Mesenteric fat pad (tissue), 1 donor: ENCODE measurements around the gene TNFRSF8. TPM values are rescaled to one million over a fixed set of nuclear protein-coding genes. Genes with fewer than 3 reads are reported as not detected.

ENCODE experiments used
- DNase-seq: peaks from one replicate; pipeline ENCODE4 v3.0.0-alpha.2; 2020; ENCODE audit warnings: low spot score
- total RNA-seq: library from RNA; stranded (reverse); fragmentation: NEBNext Ultra II Directional; extraction: Animal tissue kit (Norgen Biotek cat#: 25700); gene quantifications from one replicate; pipeline ENCODE4 v1.2.1, GENCODE V29; 2021
- donor health status: DM: yes; HTN: yes; CAD: no.

TNFRSF8 gene
- total RNA-seq, 1 donor from 2014 or later = 2.1 TPM

DNA sequence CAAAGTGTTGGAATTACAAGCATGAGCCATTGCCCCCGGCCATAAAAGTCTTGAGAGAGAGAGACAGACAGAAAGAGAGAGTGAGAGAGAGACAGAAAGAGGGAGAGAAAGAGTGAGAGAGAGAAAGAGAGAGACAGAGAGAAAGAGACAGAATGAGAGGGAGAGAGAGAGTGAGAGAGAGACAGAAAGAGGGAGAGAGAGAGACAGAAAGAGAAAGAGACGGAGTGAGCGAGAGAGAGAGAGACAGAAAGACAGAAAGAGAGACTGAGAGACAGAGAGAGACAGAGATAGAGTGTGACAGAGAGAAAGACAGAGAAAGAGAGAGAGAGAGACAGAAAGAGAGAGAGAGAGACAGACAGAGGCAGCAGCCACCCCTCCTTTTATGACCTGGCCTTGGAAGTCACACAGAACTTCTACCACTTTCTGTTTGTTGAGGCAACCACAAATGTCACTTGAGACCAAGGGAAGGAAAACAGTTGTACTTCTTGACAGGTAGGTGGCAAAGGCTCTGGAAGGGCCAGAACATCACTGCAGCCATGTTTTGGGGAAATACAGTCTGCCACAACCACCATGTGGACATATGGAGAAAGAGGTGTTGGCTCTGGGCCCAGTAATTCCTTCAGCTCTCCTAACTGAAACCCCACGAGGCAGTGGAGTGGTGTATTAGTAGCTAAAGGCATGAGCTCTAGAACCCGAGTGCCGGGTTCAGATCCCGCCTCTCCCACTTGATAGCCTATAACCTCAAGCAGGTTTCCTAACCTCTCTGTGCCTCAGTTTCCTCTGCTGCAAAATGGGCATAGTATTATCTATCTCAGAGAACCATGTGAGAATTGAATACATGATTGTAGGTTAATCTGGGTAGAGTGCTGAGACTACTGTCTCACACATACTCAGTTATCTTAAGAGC is 50.6 kb downstream of the TNFRSF8 start:
- no peak for DNase-seq

DNA sequence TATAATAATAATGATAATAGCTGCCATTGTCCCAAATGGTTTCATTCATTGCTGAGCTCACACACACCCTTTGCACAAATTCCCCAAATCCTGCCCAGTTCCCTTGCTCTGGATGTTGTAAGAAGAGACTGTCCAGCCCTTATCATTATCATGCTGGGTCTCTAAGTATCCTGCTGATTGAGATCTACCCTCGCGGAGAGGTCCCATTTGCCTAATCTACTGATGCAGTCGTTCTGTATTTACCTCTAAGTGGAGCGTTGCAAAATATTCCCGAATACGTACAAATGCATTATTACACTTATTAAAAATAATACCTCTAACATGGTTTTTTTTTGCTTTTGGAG is 51.2 kb downstream of the TNFRSF8 start:
- DNase-seq = no peak

DNA sequence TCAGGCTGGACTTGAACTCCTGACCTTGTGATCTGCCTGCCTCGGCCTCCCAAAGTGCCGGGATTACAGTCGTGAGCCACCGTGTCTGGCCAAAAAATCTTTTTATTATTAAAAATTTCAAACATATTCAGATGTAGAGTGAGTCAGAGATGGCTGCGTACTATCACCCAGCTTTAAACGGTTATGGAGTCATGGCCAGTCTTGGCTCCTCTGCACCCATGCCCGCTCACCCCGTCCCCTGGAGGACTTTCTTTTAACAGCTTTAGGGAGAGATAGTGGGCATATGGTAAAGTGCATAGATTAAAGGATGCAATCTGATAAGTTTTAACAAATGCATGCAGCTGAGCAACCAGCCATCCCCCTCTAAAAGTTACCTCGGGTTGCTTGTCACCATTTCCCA is 51.8 kb downstream of the TNFRSF8 start:
- DNase-seq = no peak

DNA sequence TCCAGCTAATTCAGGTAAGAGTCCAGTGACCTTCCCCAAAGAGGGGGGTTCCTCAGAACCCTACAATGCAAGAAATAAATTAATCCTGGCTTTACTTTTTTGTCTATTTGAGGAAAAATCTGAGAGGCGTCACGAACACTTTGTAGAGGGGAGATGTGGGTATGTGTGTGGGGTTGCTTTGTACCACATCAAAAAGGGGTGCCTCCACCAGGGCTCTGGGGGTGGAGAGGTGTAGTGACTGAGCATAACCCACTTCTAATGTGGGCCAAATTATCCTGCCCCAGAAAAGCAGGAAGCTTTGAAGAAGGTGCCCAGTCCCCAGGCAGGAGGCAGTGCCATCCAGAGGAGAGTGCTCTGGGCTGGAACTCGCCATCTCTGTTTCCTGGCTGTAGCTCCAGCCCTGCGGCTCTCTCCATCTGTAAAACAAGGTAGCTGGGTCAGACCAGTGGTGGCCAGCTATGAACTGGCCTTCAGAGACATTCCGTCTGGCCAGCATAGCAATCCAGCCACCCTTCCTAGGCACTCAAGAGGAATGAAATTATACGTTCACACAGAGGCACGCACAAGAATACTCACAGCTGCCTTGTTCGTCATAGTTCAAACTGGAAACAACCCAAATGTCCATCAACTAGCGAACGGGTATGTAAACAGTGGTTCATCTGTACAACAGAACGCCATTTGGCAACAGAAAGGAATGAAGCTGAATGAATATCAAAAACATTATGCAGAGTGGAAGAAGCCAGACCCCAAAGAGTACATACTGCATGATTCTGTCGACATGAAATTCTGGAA is 58.3 kb downstream of the TNFRSF8 start:
- no peak for DNase-seq

DNA sequence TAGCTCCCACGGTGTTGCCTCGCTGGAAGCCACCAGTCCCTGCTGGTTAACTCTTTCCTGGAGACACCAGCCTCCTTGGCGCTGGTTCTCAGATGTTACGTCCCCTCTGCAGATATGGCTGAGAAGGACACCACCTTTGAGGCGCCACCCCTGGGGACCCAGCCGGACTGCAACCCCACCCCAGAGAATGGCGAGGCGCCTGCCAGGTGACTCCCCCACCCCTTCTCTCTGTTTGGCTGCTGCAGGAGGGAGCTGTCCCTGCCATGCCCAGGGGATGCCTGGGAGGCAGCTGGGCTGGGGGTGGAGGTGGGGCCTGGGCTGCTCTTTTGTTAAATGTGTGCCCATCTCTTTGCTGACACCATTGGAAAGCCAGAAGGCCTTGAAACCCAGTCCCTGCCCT is 60.1 kb downstream of the TNFRSF8 start:
- no peak for DNase-seq

DNA sequence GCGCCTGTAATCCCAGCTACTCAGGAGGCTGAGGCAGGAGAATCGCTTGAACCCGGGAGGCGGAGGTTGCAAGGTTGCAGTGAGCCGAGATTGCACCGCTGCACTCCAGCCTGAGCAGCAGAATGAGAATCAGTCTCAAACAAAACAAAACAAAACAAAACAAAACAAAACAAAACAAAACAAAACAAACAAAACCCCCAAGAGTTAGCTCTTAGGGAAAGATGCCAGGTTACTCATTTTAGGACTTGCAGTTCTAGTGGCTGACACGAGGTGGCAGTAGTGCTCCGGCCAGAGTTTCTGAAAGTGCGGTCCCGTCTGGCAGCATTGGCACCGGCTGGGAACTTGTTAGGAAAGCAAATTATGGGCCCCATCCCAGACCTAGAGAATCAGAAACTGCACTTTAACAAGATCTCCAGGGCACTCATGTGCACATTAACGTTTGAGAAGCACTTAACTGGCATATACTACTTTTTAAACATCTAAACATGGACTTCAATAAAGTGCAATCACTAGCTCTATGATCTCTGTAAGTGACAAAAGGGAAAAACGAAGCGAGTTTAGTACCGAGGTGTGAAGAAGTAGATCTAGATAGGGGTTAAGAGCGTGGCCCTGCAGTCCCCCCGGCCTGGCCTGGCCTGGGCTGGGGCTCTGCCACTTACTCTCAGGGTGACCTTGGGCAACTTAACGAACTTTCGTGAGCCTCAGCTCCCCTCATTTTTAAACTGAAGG is 61.8 kb downstream of the TNFRSF8 start:
- no peak for DNase-seq

DNA sequence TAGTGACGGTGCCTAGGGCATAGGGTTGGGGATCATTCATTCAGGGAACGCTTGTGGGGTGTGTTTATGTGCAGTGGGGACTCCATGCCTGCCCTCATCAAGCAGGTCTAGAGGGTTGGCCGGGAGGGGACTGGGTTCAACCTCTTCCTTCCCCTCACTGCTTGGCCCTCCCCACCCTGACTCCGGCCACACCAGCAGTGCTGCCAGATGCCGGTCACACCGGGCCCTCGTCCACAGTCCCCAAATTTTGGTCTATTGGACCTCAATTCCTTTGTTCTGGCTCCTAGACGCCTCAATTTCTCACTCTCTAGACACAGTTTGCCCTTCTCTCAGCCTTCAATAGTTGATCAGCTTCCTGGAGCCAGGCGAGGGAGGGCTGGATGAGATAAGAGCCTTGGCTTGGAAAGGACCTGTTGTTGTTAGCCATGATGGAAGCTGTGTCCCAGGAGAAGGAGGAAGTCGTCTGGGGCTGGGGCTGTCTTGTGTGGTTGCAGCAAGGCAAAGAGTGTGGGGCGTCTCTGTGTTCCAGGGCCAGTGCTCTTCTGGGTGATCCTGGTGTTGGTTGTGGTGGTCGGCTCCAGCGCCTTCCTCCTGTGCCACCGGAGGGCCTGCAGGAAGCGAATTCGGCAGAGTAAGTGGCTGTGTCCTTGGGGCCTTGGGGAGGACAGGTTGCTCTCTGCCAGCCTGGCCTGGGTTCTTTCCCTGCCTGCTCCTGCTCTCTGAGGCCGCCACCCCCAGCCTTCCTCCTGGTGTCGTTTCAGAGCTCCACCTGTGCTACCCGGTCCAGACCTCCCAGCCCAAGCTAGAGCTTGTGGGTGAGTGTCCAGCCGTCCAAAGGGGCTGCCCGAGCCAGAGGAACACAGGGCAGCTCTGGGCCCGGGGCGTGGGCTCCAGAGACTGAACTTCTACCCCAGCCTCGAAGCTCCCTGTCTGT is 62.6 kb downstream of the TNFRSF8 start:
- no peak for DNase-seq

DNA sequence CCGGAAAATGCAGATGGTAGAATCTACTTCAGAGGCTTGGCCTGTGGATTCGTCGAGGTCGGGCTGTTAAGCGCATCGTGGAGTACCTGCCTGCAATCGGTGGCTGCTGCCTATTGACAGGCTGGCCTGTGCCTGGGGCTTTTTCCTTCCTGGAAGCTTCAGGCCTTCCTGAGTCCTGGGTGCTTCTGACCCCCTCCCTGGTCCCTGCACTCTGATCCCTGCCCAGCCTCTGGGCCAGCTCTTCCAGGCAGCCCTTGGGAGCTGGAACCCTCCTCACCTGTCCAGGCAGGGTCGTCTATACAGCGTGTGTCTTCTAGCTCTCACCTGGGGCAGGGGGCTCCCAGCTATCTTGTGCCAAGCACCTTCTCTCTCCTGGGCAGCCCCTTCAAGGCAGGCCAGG is 63.7 kb downstream of the TNFRSF8 start:
- DNase-seq = no peak

DNA sequence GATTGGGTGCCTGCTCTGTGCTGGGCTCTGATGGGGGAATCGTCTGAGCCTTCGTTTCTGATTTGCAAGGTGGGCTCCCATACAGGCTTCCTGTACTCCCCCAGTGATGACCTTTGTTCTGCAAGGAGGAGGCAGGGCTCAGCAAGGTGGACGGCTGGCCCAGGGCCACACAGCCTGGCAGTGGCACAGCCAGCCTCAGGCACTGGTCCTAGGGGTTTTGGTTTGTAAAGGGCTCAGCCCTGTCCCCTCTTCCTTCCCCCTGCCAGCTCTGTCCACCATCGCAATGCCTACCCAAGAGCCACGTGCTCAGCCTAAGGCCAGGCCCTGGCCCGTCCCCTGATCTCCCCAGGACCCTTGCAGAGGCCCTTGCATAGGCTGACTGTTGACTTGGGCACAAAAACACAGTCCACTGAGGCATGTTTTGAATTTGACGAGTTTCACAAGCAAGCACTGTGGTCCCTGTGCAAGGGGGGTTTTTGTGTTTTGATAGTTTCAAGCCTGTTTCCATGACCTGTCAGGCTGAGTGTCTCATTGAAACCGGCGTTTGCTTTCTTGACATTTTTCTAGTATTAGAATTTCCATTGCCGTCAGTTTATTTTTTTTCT is 64.2 kb downstream of the TNFRSF8 start:
- DNase-seq = no peak

DNA sequence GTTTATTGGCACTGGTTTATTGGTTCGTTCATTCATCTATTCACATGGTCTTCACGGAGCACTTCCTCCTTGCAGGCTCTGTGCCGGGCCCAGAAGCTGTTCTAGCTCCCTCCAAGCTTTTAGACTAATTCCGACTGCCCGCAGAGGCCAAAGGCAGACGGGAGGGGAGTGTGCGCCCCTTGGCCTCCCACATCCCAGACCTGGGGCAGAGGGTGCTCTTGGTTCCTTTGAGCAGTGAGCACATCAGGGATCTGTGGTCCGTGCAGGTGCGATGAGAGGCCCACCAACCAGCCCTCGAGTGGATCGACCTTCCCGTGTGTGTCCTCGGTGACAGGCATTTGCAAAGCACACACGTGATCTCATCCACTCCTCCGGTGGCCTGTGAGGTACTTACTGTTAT is 65.0 kb downstream of the TNFRSF8 start:
- no peak for DNase-seq

DNA sequence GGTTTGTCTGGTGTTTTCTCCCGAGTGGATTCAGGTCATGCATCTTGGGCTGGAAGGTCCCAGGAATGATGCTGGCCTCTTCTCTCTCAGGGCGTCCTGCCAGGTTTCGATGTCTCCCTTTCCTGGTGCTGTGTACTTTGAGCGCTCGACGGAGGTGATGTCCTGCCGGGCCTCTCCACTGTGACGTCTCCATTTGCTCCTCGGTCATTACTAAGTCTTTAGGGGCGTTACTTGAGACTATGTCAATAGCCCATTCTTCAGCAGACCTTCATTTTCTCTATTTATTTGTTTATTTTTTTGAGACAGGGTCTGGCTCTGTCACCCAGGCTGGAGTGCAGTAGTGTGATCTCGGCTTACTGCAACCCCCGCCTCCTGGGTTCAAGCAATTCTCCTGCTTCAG is 66.5 kb downstream of the TNFRSF8 start:
- no peak for DNase-seq

DNA sequence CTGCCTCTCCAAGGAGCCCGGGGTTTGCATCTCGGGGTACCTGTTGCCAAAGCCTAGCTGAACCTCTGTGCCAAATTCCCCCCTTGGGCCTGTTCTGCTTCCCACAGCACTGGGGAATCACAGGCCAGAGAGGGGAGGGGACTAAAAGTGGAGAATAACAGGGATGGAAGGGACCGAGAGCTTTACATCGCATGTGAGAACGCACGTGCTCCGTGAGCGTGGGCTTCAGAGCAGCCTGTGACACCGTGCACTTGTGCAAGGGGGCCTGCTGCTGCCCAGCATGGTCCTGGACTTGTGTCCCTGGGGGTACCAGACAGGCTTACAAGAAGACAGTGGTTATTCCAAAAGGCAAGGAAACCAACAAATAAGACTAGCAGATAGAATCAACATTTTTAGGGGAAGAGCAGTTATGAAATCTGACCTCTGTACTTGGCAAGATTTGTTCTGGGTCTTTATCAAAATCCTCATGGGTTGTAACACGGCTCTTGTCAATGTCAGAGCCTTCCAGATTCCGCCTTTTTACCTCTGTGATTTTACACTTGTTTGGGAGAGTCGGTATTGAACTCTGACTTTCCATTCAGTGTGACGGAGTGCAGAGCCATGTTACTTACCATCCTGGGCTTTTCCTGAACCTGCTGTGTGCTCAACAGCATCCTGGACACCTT is 67.5 kb downstream of the TNFRSF8 start:
- no peak for DNase-seq

DNA sequence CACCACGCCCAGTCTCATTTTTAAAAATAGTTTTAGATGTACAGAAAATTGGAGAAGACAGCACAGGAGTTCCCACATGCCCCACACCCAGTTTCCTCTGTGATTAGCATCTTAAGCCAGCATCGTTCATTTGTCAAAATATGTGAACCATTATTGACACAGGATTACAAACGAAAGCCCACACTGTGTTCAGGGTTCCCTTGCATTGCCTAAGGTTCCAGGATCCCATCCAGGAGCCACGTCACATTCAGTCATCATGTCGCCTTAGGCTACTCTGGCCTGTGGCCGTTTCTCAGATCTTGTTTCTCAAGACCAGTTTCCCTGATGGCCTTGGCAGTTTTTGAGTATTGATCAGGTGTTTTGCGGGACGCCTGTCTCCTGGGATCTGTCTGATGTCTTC is 69.0 kb downstream of the TNFRSF8 start:
- no peak for DNase-seq

DNA sequence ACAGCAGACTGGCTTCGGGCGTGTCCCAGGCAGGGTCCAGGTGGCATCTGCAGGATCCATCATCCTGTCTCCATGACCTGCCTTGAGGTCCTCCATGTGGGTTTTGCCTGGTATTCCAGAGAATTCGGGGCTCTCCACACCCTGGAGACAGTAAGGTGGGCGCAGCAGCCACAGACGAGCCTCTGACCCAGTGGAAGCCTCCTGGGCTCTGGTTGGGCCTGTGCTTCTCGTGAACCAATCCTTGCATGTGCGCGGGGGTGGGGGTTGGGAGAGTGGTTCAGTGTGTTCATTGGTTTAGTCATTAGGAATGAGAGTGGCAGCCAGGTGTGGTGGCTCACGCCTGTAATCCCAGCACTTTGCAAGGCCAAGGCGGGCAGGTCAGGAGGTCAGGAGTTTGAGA is 71.6 kb downstream of the TNFRSF8 start:
- no peak for DNase-seq

DNA sequence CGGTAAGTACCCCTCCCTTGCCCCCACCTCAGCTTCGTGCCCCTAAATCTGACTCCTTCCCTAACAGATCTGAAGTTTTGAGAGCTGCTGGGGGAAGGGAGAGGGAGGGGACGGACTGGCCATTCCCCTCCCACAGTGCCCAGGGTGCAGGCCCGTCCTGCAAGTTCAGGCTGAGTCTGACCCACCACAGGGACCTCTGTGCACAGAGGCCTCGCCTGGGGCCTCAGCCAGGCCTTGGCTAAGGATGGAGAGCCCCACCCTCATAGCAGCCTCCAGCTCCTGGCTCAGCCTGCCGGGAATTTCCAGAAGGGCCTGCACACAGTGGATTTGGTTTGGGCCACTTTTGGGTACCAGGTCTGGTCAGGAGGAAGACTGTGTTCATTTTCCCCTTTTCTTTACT is 72.5 kb downstream of the TNFRSF8 start:
- DNase-seq = no peak

DNA sequence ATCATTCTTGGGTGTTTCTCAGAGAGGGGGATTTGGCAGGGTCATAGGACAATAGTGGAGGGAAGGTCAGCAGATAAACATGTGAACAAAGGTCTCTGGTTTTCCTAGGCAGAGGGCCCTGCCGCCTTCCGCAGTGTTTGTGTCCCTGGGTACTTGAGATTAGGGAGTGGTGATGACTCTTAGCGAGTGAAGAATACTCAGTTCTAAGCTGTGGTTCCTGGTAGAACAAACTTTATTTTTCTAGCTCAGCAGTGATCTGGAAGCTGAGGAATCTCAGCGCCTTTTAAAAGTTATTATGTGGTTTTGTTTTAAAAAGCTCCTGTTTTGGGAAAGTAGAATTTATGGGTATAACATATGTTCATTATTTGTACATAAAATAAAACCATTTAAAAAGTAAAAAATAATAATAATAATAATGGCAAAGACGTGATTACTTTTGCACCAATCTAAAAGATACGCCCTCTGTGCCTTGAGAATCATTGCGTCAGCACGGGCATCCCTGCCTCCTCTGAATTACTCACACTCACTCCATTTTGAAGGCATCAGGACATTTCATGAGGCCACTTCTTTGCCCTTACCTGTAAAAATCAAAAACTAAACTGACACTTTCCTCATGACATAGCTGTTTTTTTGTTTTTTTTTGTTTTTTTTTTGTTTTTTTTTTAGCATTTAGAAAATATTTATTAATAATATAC is 74.0 kb downstream of the TNFRSF8 start:
- DNase-seq = no peak

DNA sequence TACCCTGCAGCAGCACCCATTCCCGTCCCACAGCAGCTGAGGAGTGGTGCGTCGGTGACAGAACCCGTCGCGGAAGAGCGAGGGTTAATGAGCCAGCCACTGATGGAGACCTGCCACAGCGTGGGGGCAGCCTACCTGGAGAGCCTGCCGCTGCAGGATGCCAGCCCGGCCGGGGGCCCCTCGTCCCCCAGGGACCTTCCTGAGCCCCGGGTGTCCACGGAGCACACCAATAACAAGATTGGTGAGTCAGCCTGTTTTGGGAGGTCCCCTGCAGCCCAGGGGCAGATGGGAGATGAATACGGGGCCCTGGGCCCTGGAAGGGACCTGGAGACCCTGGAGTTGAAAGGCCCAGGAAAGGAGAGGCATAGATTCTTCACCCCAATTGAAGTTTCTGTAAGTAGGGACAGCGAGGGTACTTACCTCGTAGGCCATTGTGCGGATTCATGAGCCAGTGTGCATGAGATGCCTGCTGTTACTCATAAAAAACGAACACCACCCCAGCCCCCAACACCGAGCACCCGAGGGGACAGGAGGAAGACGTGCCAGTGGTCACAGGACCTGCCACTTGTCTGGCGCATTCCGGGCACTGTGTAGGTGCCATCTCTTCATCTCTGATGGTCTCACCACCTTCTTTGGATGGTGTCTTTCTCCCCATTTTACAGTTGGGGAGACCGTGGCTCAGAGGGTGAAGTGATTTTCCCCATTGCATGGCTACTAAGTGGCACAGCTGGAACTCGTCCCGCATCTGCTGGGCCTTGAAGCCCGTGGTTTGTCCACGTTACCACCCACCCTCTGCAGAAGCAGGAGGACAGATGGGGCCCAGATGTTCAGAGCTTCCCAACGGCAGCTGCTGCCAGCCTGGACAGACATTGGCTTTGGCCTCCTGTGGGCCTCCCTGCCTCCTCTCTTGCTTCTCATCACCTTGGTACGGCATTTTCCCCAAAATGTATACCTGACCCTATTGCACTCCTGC is 75.4 kb downstream of the TNFRSF8 start:
- DNase-seq = no peak

DNA sequence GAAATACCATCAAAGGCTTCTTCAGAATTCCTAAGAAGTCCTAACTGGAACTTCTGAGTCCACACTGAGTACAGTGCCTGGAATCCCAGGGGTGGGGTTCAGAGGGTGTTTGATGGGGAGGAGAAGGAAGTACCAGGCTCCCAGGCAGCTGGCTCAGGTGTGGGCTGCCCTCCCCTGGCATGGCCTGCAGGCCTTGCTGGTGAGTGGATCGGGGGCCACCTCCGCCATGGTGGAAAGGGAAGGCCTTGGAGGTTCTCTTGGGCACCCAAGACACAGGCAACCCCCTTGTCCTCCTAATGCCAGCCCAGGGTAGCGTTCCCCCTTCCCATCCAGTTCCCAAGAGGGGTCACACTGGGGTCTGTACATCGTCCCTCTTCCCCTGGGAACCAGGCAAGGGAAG is 76.9 kb downstream of the TNFRSF8 start:
- no peak for DNase-seq
